Astrocyte (in vitro differentiated cells and primary cell): Measurements from ENCODE around the gene KCNH3. TPM values are rescaled to one million over a fixed set of nuclear protein-coding genes. Genes with fewer than 3 reads are reported as not detected.
A peak's percentile ranks its signal among the peaks of the same experiment; 100 is the strongest.

ENCODE experiments used
- DNase-seq: peaks from one replicate; pipeline ENCODE4 v3.0.0-alpha.2; 2010; ENCODE audit warnings: low read depth
- FAIRE-seq: peaks from 2 replicates; lab custom pipeline; 2011; peaks lifted over from hg19 to GRCh38; lab: Jason Lieb, UNC
- H2AFZ ChIP-seq: 2 replicates; pipeline ENCODE4 v1.6.0; 2012; ENCODE audit warnings: low read depth, low read length, inconsistent platforms
- H3K27ac ChIP-seq: 2 replicates; pipeline ENCODE4 v1.5.1; 2011; ENCODE audit warnings: low read depth, low read length, inconsistent platforms
- H3K27me3 ChIP-seq: 2 replicates; pipeline ENCODE4 v1.6.0; 2011; ENCODE audit warnings: low read length, inconsistent platforms; ENCODE audit not compliant: insufficient read depth
- H3K36me3 ChIP-seq: 2 replicates; pipeline ENCODE4 v1.5.1; 2011; ENCODE audit warnings: low read length, inconsistent platforms; ENCODE audit not compliant: insufficient read depth
- H3K4me1 ChIP-seq: 2 replicates; pipeline ENCODE4 v1.5.1; 2011; ENCODE audit warnings: low read length, inconsistent platforms; ENCODE audit not compliant: insufficient read depth
- H3K4me2 ChIP-seq: 2 replicates; pipeline ENCODE4 v1.6.0; 2012; ENCODE audit warnings: low read length, inconsistent platforms
- H3K4me3 ChIP-seq: 2 replicates; pipeline ENCODE4 v1.5.1; 2011; ENCODE audit warnings: low read depth, mild to moderate bottlenecking, low read length, inconsistent platforms; ENCODE audit not compliant: insufficient read depth
- H3K79me2 ChIP-seq: 2 replicates; pipeline ENCODE4 v1.6.0; 2012; ENCODE audit warnings: mild to moderate bottlenecking, low read length, inconsistent platforms; ENCODE audit not compliant: insufficient read depth
- H3K9ac ChIP-seq: 2 replicates; pipeline ENCODE4 v1.6.0; 2012; ENCODE audit warnings: mild to moderate bottlenecking, low read length, inconsistent platforms
- H3K9me3 ChIP-seq: 2 replicates; pipeline ENCODE4 v1.5.1; 2012; ENCODE audit warnings: low read depth, mild to moderate bottlenecking, low read length, inconsistent platforms; ENCODE audit not compliant: insufficient read depth
- H4K20me1 ChIP-seq: 2 replicates; pipeline ENCODE4 v1.6.0; 2012; ENCODE audit warnings: low read length, inconsistent platforms; ENCODE audit not compliant: insufficient read depth
- H3K27ac Mint-ChIP-seq: one replicate; pipeline ENCODE4 v1.8.0; 2021; ENCODE audit warnings: mild to moderate bottlenecking, mixed read lengths; ENCODE audit not compliant: unreplicated experiment
- H3K27me3 Mint-ChIP-seq: one replicate; pipeline ENCODE4 v1.8.0; 2021; ENCODE audit warnings: low read depth, mixed read lengths; ENCODE audit not compliant: unreplicated experiment
- H3K36me3 Mint-ChIP-seq: one replicate; pipeline ENCODE4 v1.8.0; 2021; ENCODE audit warnings: low read depth, mixed read lengths; ENCODE audit not compliant: unreplicated experiment
- H3K4me1 Mint-ChIP-seq: one replicate; pipeline ENCODE4 v1.8.0; 2021; ENCODE audit warnings: low read depth, mixed read lengths; ENCODE audit not compliant: unreplicated experiment
- H3K4me3 Mint-ChIP-seq: one replicate; pipeline ENCODE4 v1.8.0; 2021; ENCODE audit warnings: mild to moderate bottlenecking, moderate library complexity, mixed read lengths; ENCODE audit not compliant: unreplicated experiment
- H3K9me3 Mint-ChIP-seq: one replicate; pipeline ENCODE4 v1.8.0; 2021; ENCODE audit warnings: mild to moderate bottlenecking, mixed read lengths; ENCODE audit not compliant: unreplicated experiment
- CTCF ChIP-seq: IDR thresholded peaks from 2 replicates; pipeline ENCODE4 v1.5.1; 2011; ENCODE audit warnings: low read depth, mild to moderate bottlenecking, inconsistent platforms, low read length, moderate library complexity; ENCODE audit not compliant: insufficient read depth
- EZH2 ChIP-seq: IDR thresholded peaks from 2 replicates; pipeline ENCODE4 v1.6.1; 2012; ENCODE audit warnings: mild to moderate bottlenecking, low read length, inconsistent platforms; ENCODE audit not compliant: insufficient read depth
- total RNA-seq: library from RNA; stranded (reverse); gene quantifications from 2 replicates; pipeline ENCODE4 v1.2.1, GENCODE V29; 2021

The KCNH3 gene
- total RNA-seq, 1 donor from 2014 or later = not detected

DNA sequence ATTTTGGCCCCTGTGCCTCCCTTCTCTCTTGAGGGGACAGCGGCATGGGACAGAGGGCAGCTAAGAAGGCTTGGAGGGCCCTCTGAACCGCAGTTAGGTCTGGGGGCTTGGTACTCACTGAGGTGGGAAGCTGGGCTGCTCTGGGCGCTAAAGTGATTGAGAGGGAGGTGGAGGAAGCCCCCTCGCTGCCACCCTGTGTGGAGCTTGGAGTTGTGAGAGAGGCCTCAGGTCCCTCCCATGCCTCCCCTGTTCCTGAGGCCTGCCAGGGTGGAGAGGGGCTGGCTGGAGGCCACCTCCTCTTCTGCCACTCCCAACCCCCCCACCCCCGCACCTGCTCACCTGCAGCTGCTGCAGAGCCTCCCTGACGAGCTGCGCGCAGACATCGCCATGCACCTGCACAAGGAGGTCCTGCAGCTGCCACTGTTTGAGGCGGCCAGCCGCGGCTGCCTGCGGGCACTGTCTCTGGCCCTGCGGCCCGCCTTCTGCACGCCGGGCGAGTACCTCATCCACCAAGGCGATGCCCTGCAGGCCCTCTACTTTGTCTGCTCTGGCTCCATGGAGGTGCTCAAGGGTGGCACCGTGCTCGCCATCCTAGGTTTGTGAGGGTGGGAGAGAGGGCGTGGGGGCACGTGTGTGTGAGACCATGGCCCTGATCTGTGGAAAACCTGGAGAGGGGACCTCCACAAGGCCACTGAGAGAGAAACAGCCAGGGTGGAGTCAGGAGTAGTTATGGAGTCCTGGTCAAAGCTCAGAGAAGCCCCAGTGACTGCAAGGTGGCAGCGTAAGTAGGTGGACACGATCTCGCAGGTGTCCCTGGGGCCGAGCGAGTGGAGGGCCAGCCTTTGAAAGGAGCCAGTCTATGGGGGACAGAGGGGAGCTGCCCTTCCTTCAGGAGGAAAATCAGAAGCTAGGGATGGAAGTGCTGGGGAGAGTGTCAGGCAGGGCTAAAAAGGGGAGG lies 11.2 kb downstream of the KCNH3 start:
- peaks cover 2% of the 10 kb centered on the region for H3K36me3 Mint-ChIP-seq
- DNase-seq (no peak), FAIRE-seq (no peak)
- Histone ChIP-seq H3K9me3 (no peaks in the 10 kb centered on the region), H3K36me3 (no peaks in the 10 kb centered on the region), H4K20me1 (no peaks in the 10 kb centered on the region), H2AFZ (peak overlapping the region; percentile 95), H3K4me1 (peaks cover 12% of the 10 kb centered on the region), H3K27ac (no peak overlapping the region), H3K4me3 (peak overlapping the region; percentile 13), H3K4me2 (peak overlapping the region; percentile 86), H3K9ac (peak overlapping the region; percentile 54), H3K79me2 (no peaks in the 10 kb centered on the region), H3K27me3 (peaks cover 29% of the 10 kb centered on the region)
- H3K9me3 Mint-ChIP-seq = peaks cover under 1% of the 10 kb centered on the region
- H3K27ac Mint-ChIP-seq = no peak overlapping the region
- H3K4me1 Mint-ChIP-seq = no peaks in the 10 kb centered on the region
- H3K4me3 Mint-ChIP-seq = no peak overlapping the region
- peaks cover 69% of the 10 kb centered on the region for H3K27me3 Mint-ChIP-seq
- TF ChIP-seq CTCF (no peak), EZH2 (no peak)

GRCh38 chr12:49550693-49551252 lies 11.9 kb downstream of the KCNH3 start:
- Histone ChIP-seq H4K20me1 (no peaks in the 10 kb centered on the region), H3K9me3 (no peaks in the 10 kb centered on the region), H3K27me3 (peaks cover 24% of the 10 kb centered on the region), H3K4me3 (no peak overlapping the region), H3K27ac (no peak overlapping the region), H3K36me3 (no peaks in the 10 kb centered on the region), H3K9ac (no peak overlapping the region), H3K4me2 (no peak overlapping the region), H3K4me1 (peaks cover 12% of the 10 kb centered on the region), H2AFZ (no peak overlapping the region), H3K79me2 (no peaks in the 10 kb centered on the region)
- Mint-ChIP-seq H3K4me3 (no peak overlapping the region), H3K9me3 (no peaks in the 10 kb centered on the region), H3K27ac (peak overlapping the region; percentile 53), H3K4me1 (no peaks in the 10 kb centered on the region), H3K27me3 (peaks cover 61% of the 10 kb centered on the region), H3K36me3 (peaks cover 2% of the 10 kb centered on the region)
- no peak for TF ChIP-seq CTCF
- TF ChIP-seq EZH2 = no peak
- DNase-seq = no peak
- FAIRE-seq = no peak
